NCI-H2107 treated with DMSO at 0.1 percent for 48 hours (cell line): ENCODE results near the gene SPAG17.

Source experiments
- DNase-seq: peaks from one replicate; lab custom pipeline; 2025; ENCODE audit not compliant: unreplicated experiment; lab: John Stamatoyannopoulos, UW

The SPAG17 gene

DNA sequence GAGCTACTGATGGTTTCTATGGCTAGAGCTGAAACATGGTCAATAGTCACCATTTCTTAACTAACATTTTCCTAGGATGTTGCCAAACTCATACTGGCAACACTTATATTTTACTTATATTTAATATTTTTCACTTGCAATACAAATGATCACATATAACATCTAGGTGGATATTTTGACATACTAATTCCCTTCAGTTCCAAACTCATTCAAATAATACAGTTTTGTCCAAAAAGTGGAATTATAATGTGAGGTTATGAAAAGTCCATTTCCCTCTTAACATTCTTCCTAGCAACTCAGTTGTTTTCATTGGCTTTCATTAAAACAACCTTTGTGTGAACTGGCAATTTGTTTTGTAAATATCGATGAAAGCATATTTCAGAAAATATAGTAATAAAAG is 16.0 kb downstream of the SPAG17 start:
- no peak for DNase-seq

DNA sequence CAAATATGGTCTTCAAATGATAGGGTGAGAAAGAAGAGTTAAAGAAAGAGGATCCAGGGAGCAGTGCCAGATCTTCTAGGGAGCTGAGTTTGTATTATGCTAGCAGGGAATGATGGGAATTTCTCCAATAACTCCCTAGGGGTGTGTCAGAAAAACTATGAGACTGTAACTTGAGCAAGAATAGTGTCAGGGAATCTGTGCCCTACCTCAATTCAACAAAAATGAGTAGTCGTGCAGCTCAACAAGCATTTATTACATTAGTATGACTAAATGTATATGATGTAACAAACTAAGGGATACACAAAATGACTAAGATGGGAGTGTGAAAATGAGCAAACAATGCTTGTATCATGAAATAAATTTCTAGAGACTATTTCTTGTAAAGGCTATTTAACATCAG is 24.2 kb downstream of the SPAG17 start:
- no peak for DNase-seq

DNA sequence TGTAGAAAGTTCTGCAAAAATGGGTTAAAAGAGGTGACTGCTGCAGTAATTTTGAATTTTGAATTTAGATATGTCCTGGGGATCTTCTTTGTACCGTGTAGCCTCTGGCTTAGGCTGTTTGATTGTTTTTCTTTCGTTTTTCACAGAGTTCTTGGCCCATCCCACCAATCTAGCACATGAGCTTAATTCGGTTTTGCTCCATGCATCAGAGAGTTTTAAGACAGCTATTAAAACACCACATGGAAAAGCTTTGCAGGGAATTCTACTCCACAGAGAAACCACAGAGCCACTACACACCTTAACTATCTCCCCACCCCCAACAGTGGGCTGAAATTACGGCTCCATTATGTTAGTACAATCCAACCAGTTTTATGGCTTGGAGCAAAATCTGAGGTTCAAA is 25.5 kb downstream of the SPAG17 start:
- peak; percentile 1 for DNase-seq

DNA sequence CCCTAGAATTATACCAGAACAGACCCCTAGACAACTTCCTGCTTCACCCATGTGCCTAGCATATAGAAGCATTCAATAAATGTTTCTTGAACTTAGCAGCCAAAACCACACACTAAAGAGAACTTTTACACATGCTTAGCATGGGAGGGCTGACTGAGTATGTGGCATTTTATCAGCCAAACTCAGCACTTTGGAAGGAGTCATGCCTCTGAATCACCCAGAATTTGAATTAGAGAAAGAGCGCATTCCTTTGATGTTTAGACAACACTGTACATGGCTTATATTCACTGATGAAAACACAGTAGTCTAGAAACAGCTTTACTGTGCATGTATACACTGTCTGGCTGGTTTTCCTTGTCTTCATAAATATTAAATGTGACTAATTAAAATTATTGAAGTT is 26.1 kb downstream of the SPAG17 start:
- DNase-seq: no peak

DNA sequence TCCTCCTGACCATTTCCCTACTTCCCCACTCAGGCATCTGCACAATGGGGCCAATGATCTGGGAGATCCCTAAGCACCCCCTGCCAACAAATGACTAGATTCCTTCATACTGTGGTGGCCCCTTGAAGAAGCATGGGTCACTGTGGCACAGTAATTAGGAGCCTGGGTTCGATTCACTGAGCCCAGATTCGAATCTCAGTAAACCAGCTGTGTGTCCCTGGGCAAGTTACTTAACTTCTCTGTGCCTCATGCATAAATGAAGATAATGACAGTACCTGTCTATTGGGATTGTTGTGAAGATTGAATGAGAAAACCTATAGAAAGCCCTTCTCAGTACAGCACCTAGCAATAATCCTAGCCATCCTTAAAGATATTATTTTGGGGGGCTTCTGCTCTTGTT is 27.5 kb downstream of the SPAG17 start:
- no peak for DNase-seq

DNA sequence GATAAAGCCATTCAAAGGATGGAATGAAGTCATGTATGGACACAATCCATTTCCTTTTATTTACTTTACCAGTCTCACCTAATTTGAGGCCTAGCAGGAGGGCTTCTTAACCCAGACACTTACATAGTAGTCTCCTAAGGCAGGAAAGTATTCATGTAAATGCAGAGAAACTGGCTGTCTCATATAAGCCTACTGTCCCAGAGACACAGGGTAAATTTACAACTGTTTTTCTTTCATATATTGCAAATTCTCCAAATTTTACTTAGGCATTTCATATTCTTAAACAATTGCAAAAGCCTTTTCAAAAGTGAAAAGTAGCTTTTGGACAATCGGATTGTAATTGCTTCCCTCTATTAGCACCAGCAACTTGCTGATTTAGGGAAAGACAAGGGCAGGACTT is 29.9 kb downstream of the SPAG17 start:
- DNase-seq: no peak

DNA sequence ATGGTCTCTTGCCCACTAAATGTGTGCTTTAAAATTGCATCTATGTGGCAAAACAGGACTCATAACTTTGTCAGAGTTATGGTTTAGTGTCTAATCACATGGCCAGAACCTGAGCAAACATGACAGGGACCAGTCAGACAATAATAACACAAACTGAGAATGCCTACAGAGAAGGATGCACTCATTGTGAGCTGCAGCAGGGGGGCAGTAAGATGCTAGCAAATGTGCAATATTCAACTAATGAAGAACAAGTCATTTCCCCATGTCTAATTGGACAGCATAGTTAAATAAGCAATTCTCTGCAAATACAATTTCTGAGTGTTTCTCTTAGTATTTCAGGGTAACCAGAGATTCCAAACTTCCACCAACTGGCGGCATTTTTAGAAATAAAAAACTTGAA is 30.8 kb downstream of the SPAG17 start:
- DNase-seq: no peak

DNA sequence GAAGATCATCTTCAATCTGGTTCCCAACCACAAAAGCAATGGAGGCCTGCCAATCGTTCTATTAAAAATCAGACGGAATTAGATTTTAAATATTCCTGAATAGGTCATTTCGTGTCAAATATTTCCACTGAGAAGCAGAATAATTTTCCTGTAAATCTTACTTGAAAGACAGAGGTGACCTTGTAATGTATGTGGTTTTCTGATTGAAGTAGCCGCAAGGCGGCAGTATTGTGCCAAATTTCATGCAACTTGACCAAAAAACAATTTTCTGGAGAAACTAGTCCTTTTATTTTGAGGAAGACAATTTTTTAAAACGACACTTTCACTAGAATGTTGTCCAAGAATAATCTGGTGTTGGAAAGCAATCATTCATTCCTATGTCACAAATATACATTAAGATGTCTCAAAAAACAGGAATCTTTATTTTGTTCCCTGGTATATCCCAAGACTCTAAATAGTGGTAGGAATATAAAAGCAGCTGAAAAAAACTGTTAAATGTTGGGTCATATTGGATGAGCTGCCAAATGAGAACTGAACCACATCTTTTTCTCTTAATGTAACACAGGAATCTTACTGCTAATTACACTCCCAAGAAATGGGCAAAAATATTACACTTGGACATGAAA is 33.6 kb downstream of the SPAG17 start:
- DNase-seq: peak; percentile 20

DNA sequence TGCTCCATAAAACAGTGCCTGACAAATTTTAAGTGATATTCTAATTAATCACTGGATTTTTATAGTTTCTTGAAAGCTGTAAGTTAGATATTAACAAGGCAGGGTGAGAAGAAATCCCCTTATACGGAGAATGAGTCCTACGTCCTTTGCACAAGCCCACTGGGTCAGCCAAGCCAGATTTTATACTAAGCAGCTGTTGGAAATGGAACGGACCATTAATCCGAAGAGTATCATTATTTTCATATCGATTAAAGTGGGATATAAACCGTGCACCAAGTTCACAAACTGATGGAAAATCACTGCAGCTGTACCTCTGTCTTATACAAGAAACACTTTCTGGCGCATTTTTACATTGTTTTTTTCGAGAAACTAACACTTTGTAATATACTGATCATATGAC is 35.2 kb downstream of the SPAG17 start:
- no peak for DNase-seq

DNA sequence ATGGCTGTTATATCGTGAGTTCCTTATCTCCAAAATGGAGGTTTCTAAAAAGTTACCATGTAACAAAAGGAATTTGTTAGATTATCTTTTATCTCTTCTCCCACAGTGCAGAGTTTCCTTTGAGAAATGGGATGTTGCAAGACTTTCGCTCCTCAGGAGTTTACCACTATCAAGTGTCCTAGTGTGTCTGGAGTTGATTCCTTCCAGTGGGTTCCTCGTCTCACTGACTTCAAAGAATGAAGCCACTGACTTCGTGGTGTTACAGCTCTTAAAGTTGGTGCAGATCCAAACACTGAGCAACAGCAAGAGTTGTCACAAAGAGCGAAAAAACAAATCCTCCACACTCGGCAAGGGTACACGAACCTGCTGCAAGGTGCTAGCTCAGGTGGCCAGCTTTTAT is 37.0 kb downstream of the SPAG17 start:
- no peak for DNase-seq

DNA sequence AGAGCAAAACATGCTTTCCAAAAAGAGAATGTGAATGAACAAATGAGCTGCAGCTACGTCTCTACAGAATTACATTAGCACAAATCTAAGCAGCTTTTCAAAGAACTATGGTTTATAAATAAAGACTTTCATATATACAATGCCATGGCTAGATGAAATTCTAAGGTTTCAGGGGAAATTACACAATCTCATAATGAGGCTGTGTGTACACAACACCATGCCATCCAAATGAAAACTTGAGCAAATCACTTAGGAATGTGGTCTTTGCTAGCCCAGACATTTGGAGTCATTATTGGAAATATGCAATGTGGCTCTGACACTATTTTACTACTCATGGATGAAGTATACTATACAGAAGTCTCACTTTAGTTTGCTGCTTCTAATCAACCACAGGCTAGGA is 37.5 kb downstream of the SPAG17 start:
- no peak for DNase-seq

DNA sequence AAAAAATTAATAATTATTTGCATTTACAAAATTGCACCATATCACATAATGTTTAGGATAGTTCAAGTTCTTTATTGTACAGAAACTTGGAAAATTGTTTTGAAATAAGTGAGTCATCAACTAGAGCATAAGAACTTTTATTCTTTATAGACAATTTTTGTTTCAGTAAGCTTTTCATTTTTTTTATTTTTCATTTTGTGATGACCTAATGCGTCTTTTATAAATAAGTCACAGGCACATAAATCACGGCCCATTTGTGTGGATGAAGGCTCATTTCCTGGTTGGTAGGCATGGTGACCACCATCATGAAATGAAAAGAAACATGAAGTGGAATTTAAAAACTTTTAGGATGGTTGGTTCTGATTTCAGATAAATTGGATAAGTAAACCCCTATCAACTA is 39.3 kb downstream of the SPAG17 start:
- DNase-seq: no peak

DNA sequence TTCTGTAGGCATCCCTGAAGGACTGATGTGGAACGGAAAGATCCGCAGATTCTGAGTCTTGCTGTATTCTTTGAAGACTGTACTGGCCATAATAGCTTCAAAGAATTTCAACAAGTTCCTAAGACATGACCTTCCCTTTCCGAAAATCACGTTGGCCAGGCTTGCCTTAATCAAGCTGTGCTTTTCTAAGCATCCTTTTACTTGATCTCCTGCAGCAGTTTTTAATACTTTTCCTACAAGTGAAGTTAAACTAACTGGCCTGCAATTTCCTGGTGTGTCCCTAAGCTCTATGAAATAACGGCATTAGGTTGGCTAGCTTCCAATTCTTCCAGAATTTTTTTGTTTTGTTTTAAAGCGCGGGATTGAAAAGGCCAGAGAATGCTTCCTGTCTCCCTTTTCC is 40.3 kb downstream of the SPAG17 start:
- no peak for DNase-seq

DNA sequence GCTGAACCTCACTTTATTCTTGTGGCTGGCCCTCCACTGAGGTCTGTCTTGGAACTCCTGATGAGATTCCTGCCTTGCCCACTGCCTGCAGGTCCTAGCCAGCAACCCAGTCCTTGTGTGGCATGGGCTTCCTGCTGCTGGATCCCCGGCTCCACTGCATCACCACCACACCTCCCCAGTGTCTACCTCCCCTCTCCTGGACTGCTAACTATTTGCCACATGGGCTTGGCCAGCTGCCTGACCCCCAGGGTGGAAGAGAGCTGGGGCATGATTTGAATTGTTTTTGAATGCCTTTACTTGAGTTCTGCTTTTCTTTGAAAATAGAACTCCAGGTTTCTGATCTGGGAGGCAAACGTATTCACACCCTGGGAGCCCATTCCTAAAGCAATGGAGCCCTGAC is 41.2 kb downstream of the SPAG17 start:
- no peak for DNase-seq

DNA sequence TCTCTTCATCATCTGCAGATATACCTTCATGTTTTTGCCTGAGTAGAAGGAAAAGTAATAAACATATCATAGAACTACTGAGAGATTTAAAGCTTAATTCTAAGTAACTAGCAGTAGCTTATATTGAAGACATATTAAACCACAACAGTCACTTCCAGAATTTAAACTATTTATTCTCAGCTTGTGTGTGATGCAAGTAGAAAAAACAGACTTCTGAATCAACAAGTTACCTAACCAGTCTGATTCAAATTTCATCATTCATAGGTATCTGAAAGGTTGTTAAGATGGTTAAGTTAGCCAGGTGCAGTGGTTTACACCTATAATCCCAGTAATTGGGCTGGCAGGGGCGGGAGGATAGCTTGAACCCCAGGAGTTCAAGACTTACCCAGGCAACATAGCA is 41.9 kb downstream of the SPAG17 start:
- DNase-seq: no peak

DNA sequence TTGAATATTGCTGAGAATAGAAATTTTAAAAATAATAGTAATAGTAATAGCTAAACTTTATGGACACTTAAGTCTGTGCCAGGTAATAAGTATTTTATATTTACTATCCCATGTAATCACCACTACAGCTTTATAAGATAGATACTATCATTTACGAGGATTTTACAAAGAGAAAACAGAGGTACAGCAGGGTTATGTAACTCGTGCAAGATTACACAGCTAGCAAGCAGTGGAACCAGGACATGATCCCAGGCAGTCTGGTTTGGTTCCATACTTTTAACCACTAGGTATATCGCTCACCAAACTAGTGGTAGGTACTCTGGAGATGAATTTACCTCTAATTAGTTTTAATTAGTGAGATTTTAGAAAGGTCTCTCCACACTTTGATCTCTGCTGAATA is 42.5 kb downstream of the SPAG17 start:
- DNase-seq: no peak

DNA sequence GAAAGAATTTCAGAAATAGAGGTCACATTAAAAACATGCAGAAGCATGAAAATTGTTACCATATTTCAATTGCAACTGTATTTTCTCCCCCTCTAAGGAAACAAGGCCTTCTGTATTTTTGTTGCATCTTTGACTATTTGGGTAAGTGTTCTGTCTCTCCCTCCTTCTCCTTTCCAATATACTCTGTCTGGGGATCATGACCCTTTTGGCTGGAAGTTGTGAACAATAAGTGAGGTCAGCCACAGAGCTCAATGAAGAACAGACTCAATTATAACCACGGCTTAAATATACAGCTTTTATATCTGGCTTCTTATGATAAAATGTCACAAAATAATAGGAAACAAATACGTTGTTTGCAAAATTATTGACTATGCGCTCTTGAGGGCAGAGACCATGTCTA is 47.1 kb downstream of the SPAG17 start:
- DNase-seq: no peak

DNA sequence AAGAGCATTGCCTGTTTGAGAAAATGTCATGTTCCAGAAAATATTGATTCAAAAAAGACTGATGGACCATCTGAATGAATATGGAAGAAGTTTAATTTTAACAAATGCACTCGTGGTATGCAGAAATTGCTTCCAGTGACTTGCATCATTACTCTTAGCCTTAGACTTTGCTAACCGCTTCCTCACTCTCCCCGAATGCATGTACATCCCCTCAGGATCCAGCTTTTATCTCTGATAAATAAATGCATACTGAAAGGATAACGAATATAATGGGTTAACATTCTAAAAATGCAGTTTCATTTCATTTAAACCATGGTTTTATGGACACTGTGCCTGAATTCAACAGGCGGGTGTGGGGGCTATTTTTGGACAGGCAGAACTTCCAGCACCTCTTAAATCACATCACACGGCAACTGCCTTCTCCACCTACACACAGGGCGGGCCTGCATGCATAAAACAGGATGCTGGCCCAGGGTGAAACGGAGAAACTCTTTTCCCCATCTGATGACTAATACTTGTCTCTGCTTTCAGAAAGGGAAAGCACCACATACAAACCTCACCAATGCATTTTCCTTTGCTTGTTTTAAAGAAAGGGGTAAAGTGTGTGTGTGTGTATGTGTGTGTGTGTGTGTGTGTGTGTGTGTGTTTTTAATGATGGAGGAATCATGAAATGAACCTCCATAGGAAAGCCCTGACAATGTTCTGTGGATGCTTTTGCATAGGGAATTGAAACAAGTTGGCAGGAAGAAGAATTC is 48.7 kb downstream of the SPAG17 start:
- no peak for DNase-seq

DNA sequence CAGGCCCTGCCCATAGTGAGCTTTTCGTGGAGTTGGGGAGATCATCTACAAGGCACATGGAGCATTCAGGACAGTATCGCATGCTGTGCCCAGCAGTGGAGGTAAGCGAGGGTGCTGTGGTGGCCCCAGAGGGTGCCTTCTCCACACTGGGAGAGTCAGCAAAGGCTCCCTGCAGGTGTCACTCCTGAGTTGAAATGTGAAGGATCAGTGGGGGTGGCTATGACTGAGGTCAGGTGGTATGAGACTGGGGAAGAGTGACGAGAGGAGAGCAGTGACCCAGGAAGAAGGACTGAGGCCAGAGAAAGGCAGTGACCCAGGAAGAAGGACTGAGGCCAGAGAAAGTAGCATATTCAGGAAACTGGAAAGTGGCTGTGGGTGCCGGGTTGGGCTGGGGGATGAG is 53.0 kb downstream of the SPAG17 start:
- no peak for DNase-seq

DNA sequence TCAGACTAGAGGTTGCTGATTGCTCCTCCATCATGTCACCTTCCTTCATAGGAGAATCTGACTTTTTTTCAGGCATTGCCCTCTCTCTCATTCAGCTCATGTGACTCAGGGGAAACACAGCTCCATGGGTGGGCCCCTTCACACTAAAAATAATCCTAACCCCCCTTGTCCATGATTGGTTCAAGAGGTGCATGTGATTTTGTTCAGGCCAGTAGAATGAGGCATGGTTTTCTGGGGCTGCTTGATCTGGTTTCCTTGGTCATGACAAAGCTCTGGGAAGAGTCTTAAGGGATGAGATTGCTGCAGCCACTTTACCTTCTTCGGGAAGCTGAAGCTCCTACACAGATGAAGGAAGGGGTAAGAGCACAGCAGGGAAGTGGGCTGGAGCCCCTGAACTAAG is 56.3 kb downstream of the SPAG17 start:
- no peak for DNase-seq

DNA sequence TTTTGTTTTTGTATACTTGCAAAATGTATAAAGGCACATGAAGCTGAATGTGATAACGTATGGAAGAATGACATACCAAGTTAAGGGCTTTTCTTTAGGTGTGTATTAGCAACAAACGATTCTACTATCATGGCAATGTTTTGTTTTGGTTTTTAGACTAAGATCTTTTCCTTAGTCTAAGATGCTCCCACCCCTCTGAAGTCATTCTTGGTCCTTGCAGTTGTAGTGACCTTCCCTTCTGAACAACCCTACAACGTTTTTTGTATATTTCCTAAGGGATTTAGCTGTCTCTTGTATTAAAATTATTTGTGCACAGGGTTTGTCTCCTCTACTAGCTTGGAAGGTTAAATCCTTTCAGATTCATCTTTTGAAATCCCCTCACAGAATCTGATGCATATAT is 61.0 kb downstream of the SPAG17 start:
- DNase-seq: no peak

DNA sequence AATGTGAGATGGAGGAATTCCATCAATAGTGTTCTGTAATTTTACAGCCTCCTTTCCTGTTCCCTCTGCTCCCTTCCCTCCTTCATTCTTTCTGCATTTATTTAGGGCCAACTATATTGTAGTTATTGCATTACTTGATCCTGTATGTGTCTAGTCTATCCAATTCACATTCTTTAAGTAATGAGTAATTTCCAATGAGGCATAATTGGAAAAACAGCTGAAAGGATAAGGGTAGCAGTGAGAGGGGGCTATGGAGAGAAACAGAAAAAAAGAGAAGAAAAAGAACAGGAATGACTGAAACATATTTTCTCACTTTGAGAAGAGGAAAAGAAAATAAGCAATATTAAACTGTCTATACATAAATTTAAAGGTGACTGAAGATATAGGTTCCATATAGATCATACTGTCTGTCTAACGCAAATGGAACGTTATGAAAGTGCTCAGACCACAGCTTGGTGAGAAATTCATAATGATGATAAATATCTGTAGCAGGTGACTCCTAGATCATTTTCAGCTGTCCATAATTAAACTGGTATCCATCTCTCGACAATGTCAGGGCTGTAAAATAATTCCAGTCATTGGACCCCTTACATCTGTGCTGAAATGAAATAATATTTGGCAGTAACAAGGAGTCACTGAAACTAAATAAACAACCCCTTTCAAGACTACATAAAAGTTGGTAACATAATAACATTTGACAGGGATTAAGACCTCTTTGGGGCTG is 61.8 kb downstream of the SPAG17 start:
- DNase-seq: no peak
